ENCODE results near the gene CFAP61.
"Not testable (repeated sequence)": the region's sequence is repeated elsewhere in the genome, so short reads cannot be mapped to it uniquely, and the experiment has no call there.

CFAP61 gene

GRCh38 chr20:20211274-20211987 lies 159.1 kb downstream of the CFAP61 start:
- no peak for DNase-seq

GRCh38 chr20:20211988-20212518 lies 159.7 kb downstream of the CFAP61 start:
- no peak for DNase-seq

GRCh38 chr20:20212675-20213096 lies 160.4 kb downstream of the CFAP61 start:
- DNase-seq, result no peak

- no peak for DNase-seq
Observed at GRCh38 chr20:20213526-20214121, 161.3 kb downstream of the CFAP61 start.

GRCh38 chr20:20214757-20215275 lies 162.5 kb downstream of the CFAP61 start:
- no peak for DNase-seq

- no peak for DNase-seq
Observed at GRCh38 chr20:20215976-20216727, 163.8 kb downstream of the CFAP61 start.

- no peak for DNase-seq
Observed at GRCh38 chr20:20216941-20217340, 164.6 kb downstream of the CFAP61 start.

- DNase-seq, result no peak
Observed at GRCh38 chr20:20217621-20218020, 165.3 kb downstream of the CFAP61 start.

- not testable (repeated sequence) for DNase-seq
Observed at GRCh38 chr20:20218106-20218505, 165.8 kb downstream of the CFAP61 start.

- no peak for DNase-seq
Observed at GRCh38 chr20:20219016-20219415, 166.7 kb downstream of the CFAP61 start.

GRCh38 chr20:20220134-20220533 lies 167.8 kb downstream of the CFAP61 start:
- DNase-seq, result no peak

- no peak for DNase-seq
Observed at GRCh38 chr20:20223981-20224380, 171.6 kb downstream of the CFAP61 start.

GRCh38 chr20:20224806-20225205 lies 172.5 kb downstream of the CFAP61 start:
- DNase-seq, result no peak

- no peak for DNase-seq
Observed at GRCh38 chr20:20225325-20226043, 173.2 kb downstream of the CFAP61 start.

- DNase-seq, result no peak
Observed at GRCh38 chr20:20226554-20226953, 174.2 kb downstream of the CFAP61 start.

GRCh38 chr20:20227013-20227571 lies 174.8 kb downstream of the CFAP61 start:
- DNase-seq, result no peak

GRCh38 chr20:20228351-20228750 lies 176.0 kb downstream of the CFAP61 start:
- DNase-seq, result no peak

GRCh38 chr20:20229595-20229994 lies 177.3 kb downstream of the CFAP61 start:
- DNase-seq, result no peak

- no peak for DNase-seq
Observed at GRCh38 chr20:20230741-20231140, 178.4 kb downstream of the CFAP61 start.

GRCh38 chr20:20231528-20232298 lies 179.4 kb downstream of the CFAP61 start:
- DNase-seq, result no peak

- no peak for DNase-seq
Observed at GRCh38 chr20:20233041-20233514, 180.7 kb downstream of the CFAP61 start.

Data from suppressor macrophage treated with lipopolysaccharide for 4 hours (primary cell).